Forelimb muscle (tissue), 1 donor: ENCODE data around the gene ZBTB40. TPM values are rescaled to one million over a fixed set of nuclear protein-coding genes. Genes with fewer than 3 reads are reported as not detected.

Experiments
- DNase-seq: peaks from one replicate; pipeline ENCODE4 v3.0.0-alpha.2; 2013; ENCODE audit warnings: low read depth
- polyA plus RNA-seq: library from polyadenylated mRNA; unstranded; fragments of 120-200 nt; gene quantifications from one replicate; pipeline ENCODE4 v1.2.1, GENCODE V29; 2013; ENCODE audit not compliant: insufficient read length

The ZBTB40 gene
- polyA plus RNA-seq, 1 donor = 12.2 TPM

DNA sequence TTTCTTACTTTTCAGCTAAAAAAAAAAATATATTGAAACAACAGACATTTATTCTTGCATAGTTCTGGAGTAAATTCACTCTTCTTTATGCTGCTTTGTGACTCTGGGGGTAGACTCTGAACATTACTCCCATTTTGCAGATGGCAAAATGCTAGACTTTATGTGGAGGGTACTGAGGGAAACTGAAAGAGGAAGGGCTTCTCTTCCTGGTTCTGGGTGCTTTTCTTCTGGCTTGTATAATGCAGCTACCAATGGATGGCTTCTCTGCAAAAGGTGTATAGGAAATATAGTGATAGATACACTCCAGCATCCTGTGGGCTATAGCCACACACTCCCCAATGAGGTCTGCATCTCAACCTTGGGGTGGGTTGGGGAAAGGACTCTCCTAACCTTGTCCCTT is 19.7 kb upstream of the ZBTB40 start:
- no peak for DNase-seq

DNA sequence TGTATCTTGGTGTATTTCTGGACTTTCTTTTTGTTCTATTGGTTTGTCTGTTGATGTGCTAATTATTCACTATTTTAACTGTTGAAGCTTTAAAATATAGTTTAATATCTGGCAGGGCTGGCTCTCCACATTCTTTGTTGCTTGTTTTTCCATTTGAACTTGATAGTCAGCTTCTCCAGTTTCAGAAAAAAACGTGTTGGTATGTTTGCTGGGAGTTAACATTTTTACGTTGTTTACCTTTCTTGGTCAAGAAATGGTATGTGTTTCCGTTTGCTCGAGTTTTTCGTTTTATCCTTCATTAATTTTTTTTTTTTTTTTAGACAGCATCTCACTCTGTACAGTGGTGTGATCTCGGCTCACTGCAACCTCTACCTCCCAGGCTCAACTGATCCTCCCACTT is 16.9 kb upstream of the ZBTB40 start:
- no peak for DNase-seq

- DNase-seq = no peak
These were observed 14.7 kb upstream of the ZBTB40 start for GRCh38 chr1:22436948-22437347.

DNA sequence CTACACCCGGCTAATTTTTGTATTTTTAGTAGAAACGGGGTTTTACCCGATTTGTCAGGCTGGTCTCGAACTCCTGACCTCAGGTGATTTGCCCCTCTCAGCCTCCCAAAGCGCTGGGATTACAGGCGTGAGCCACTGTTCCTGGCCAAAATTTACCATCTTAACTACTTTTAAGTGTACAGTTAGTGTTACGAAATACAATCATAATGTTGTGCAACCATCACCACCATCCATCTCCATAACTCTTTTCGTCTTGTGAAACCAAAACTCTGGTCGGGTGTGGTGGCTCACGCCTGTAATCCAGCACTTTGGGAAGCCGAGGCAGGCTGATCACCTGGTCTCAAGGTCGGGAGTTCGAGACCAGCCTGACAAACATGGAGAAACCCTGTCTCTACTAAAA is 14.1 kb upstream of the ZBTB40 start:
- no peak for DNase-seq

DNA sequence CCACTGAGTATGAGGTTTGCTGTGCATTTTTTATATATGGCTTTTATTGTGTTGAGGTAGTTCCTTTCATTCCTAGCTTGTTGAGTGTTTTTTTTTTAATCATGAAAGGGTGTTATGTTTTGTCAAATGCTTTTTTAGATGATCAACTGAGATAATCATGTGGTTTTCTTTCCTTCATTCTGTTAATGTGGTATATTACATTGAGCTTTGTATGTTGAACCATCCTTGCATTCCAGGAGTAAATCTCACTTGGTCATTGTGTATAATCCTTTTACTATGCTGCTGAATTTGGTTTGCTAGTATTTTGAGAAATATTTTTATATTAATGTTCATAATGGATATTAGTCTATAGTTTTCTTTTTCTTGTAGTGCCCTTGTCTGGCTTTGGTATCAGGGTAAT is 11.1 kb upstream of the ZBTB40 start:
- DNase-seq = no peak

DNA sequence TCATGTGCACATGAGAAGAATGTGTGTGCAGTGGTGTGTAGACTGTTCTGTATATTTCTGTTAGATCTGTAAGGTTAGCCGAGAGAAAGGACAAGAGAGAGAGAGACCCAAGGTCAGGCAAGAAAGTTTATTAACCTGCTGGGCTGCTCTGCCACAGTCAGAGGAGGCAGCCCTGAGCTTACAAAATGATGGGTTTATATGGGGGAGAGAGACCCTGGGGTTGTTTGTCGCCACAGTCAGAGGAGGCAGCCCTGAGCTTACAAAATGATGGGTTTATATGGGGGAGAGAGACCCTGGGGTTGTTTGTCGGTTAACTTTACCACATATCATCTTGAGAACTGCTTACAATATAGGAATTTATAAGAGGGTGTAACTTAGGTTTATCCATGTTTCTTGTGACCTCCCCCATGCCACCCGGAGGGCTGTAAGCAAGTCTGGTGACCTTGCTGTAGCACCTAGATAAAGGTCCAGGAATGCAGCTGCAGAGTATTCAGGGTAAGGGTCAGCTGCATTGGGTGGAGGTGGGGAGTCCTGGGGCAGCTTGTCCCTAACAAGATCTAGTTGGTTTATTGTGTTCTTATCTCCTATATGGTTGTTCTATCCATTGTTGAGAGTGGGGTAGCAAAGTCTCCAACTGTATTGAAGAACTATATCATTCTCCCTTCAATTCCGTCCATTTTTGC is 9.3 kb upstream of the ZBTB40 start:
- DNase-seq = no peak

DNA sequence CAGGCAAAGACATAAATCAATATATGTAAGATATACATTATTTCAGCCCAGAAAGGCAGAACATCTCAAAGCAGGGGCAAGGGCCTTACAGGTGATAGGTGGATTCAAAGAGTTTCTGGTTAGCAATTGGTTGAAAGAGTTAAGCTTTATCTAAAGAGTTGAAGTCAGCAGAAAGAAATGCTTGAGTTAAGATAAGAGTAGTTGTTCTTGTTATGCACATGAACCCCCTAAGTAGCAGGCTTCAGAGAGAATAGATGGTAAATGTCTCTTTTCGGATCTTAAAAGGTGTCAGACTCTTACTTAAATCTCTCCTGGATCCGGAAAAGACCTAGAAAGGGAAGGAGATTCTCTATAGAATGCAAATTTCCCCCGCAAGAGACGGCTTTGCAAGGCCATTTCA is 8.3 kb upstream of the ZBTB40 start:
- no peak for DNase-seq

DNA sequence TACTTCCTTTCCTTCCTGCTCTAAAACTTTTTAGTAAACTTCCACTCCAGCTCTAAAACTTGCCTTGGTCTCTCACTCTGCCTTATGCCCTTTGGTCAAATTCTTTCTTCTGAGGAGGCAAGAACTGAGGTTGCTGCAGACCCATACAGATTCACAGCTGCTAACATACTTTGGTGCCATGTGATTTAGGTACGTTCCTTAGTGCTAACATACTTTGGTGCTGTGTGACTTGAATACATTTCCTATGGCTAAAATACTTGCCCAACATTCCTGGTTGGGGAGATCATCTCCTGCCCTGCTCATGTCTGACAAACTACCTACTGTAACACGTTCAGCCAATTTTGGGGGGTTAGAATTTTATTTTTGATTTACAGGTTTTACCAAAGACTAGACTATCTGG is 6.8 kb upstream of the ZBTB40 start:
- DNase-seq = no peak

DNA sequence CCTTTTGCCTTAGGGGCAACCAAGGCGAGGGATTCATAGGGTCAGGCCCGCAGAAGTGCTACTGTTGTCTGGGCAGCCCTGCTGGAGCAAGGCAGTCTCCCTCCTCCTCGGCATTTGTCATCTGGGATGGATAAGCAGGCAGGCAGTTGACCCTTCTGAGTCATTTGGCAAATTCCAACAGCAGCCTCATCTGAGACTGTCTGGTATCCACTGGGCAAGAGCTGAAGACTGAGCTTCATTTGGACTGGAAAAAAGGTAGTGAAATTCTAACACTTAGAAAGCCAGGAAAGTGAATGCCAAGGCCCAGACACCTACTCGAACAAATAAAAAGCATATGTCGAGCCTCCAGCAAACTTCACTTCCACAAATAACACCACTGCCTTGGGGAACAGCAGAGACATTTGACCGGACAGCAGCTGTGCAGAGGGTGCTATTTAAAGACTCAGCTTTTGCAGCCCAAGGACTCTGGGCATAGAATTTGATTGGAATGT is 4.0 kb upstream of the ZBTB40 start:
- no peak for DNase-seq

GRCh38 chr1:22449636-22450035 is 2.0 kb upstream of the ZBTB40 start:
- DNase-seq = no peak

DNA sequence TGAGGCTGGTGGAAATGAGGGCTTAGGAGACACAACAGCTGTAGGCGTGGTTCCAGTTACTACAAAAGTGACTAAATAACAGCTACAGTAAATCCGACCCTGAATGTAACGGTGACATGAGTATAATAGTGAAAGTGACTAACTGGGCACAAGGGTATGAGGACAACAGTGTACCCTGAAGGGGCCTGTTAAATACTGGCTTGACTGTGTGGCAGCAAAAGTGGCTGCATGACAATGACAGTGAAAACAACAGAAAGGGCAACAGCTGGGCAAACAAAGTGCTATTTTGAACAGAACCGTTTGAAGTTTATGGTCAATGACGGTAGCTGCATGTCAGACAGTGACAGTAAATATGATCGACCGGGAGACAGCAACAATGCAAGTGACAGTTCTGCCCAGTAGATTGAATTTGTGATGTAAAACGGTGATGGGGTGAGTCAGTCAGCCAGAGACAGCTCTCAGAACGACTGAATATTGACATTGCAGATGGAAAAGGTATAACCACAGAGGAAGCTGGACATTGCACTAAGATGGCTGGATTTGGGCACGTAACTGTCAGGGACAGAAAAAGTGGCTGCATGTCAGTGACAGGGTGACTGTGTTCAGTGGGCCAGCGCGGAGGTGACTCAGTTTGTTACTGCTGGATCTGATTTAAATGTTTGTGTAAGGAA is 1.2 kb upstream of the ZBTB40 start:
- DNase-seq = no peak

DNA sequence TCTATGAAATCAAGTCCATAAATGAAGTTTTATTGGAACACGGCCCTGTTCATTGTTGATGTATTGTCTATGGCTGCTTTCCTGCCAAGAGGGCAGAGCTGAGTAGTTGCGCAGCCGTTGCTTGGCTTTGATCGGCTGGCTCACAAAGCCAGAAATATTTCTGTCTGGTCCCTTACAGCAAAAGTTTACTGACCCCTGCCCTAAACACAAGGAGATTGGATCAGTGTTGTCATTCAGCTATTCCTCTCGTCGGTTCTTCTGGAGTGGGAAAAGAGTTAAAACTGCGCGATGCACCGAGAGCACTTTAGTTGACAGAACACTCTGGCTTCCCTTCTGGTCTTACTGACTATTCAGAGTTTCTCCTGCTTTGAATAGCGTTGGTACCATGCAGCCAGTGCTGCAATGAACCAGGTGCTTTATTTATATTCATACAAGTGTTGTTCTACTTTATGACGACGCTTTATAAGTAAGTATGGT is 868 bp downstream of the ZBTB40 start:
- DNase-seq = peak; percentile 24

- no peak for DNase-seq
These were observed 1.5 kb downstream of the ZBTB40 start for GRCh38 chr1:22453181-22453580.

DNA sequence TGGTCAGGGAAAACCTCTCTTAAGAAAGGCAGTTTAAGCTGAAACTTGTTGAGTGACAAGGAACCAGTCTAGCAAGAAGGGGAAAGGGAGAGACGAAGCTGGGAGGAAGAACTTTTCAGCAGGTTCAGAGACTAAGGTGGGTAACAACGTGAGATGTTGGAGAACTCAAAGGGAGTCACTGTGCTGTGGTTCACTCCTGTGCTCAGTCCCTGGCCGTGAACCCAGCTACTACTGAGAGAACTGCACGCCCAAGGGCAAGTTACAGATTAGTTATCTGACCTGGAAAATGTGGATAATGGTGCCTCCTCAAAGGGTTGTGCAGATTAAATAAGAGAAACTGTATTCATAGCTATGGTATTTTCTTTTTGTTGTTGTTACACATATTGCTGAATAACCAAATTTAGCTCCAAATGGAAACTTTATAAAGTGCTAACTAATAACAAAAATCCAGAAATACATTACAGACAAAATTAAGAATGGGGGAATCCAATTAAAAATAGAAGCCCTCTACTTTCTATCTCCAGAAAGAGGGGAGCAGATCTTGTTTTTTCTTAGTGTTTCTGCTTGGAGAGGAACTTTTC is 2.9 kb downstream of the ZBTB40 start:
- no peak for DNase-seq

GRCh38 chr1:22457345-22457744 is 5.7 kb downstream of the ZBTB40 start:
- no peak for DNase-seq

- DNase-seq = no peak
These were observed 6.2 kb downstream of the ZBTB40 start for GRCh38 chr1:22457836-22458235.

- no peak for DNase-seq
These were observed 9.4 kb downstream of the ZBTB40 start for GRCh38 chr1:22461100-22461499.

DNA sequence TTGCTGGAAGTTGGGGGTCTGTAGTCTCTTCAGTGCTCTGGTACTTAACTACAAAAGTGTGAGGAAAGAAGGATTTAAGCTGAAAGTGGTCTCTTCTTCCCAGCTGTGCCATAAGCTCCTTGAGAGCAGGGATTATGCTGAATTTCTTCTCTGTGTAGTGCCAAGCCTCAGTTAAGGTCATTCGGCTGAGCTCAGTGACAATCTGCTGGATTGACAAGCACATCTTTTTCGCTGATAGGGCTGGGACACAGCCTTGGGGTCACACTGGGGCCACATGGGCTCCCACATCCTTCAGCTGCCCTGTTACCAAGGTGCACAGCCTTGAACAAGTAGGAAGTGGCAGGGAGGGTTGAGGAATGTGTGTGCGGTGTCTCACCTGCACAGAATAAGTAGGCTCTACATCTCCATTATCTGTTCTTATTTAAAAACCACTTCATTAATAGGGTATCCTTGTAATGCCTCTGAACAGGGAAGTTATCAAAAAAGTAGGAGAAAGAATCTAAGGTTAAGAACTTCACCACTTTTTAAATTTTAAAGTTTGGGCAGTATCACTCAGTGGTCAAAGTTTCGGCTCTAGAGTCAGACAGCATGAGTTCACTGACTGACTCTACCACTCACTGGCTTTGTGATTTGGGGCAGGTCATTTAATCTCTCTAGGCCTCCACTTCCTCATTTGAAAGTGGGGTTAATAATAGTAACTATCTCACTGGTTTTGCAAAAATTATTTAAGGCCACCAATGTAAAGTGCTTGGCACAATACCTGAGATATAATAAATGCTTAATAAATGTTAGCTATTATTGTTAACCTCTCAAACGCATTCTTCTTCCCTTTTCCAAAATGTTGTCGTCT is 10.3 kb downstream of the ZBTB40 start:
- no peak for DNase-seq

DNA sequence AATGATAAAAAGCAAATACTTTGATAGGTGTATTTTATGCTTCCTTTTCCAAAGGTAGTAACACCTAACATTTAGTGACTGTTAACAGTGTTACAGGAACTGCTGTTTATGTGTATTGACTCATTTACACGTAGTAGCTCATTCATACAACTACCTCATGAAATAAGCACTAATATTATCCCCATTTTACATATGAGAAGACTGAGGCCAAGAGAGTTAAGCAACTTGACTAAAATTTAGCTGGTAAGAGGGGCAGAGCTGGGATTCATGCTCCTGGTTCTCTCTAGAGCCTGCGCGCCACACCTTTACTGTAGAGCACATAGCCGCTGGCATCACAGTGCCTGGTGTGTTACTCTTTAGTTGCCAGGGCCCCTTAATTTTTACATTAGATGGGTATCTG is 11.3 kb downstream of the ZBTB40 start:
- no peak for DNase-seq

DNA sequence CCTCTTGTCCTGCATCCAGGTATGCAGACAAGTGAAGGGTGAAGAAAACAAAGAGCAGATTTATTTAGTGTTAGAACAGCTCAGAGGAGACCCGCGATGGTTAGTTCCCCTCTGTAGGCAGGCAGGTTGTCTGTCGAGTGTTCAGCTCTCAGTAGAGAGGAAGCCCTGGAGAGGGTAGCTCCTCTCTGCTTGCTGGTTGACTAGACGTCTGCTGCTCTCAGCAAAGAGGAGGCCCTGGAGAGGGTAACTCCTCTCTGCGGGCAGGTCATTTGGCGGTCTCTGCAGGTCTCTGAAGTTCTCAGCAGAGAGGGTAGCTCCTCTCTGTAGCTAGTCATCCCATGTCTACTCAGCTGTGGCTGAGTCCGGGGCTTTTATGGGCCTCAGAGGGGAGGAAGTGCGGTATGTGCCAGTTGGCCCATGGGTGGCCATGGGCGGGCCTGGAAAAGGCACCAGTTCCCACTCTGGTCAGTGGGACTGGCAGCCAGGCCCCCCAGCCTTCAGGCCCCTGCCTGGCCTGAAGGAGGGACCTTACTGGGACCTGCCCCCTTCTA is 13.4 kb downstream of the ZBTB40 start:
- DNase-seq = no peak

DNA sequence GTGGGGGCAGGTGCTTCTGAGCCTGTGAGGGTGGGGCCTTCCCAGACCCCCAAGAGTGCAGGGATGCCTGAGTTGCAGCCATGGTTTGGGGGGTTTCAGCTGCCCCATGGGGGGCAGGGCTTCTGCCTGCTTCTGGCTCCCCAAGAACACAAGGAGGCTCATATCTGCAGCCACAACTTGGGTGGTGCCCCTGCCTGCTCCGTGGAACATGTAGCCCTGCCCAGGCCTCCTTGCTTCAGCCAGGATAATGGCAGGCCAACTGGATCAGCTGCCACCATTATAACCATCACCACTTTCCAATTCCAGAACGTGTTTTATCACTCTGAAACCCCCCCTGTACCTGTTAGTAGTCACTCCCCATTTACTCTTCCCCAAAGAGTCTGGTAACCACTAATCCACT is 14.0 kb downstream of the ZBTB40 start:
- DNase-seq = no peak

- DNase-seq = no peak
These were observed 18.6 kb downstream of the ZBTB40 start for GRCh38 chr1:22470227-22470626.
